DND-41 (cell line): Measurements from ENCODE around the gene GATAD2B.

Experiments used
- CTCF ChIP-seq: IDR thresholded peaks from 2 replicates; pipeline ENCODE4 v1.5.1; 2012; ENCODE audit warnings: borderline replicate concordance, low read length, moderate library complexity, mild to moderate bottlenecking; ENCODE audit not compliant: poor library complexity, severe bottlenecking; ENCODE audit errors: extremely low read depth
- EZH2 ChIP-seq: IDR thresholded peaks from 3 replicates; pipeline ENCODE4 v1.6.1; 2012; ENCODE audit warnings: borderline replicate concordance, low read depth, mild to moderate bottlenecking, moderate library complexity, low read length, inconsistent platforms; ENCODE audit not compliant: severe bottlenecking

DNA sequence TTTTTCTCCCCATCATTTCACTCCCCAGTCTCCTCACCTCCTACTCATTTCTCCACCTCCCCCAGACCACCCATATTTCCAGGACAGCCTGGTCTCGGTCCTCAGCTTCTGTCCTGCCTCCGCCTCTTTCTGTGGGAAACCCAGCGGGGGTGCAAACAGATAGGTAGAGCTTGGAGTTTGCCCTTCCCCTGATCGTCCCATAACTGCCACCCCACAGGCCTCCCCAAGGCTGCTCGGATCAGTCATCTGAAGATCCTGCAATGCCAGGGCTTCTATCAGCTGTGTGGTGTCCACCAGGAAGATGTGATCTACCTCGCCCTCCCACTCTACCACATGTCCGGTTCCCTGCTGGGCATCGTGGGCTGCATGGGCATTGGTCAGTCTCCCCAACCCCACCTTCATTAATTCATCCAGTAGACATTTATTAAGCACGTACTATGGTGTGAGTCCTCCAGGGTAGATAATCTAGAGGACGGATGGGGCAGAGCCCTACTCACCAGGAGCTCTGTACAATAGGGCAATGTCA, 145.9 kb downstream of the GATAD2B start:
- TF ChIP-seq CTCF (no peak), EZH2 (no peak)
